Limb (tissue), 2 donors: Measurements from ENCODE around the gene SLC6A15.
A peak's percentile ranks its signal among the peaks of the same experiment; 100 is the strongest.

Source experiments
- DNase-seq, 2 donors: peaks; one replicate each; pipeline ENCODE4 v3.0.0-alpha.2; 2016; ENCODE audit errors: extremely low spot score in 2 of 2

Gene SLC6A15

DNA sequence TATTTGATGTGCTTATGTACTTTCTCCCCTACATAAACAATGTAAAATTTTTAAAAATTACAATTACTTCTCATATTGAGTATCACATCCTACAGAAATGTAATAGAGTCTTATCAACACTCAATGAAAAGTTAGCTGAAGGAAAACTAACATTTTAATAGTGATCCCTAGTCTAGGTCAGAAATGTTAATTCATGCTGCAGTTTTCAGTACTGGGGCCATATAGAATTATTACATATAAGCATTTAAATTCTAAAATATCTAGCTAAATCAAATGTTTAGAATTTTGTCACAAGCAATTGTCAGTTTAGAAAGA, 37.8 kb downstream of the SLC6A15 start:
- DNase-seq: no peak

DNA sequence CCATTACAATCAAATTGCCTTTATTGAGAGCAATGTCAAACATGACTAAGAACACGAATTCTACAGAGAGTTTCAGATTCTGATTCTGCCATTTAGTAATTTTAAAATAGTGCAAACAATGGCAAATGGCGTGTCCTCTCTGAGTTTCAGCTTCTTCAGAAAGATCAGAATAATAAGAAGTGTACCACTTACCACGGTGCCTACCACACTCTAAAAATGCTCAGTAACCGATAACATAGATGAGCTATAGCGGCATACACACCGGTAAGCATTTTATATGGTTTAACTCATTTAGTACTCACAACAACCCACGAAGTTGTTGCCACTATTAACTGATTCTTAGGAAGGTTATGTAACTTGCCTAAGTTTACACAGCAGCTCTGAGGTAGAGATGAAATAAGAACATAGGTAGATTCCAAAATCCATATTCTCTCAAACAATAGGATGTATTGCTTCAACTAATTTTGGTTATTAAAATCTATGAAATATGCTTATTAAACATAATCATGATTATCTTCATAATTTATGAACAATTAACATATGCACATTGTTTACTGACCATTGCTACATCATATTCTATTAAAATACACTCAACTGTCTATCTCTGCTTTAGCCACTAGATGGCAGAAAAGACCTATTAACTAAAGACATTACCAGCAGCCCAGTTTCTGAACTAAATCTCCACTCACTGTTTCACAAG, 38.3 kb downstream of the SLC6A15 start:
- peak in 1 of 2 donors; percentile 84 for DNase-seq

DNA sequence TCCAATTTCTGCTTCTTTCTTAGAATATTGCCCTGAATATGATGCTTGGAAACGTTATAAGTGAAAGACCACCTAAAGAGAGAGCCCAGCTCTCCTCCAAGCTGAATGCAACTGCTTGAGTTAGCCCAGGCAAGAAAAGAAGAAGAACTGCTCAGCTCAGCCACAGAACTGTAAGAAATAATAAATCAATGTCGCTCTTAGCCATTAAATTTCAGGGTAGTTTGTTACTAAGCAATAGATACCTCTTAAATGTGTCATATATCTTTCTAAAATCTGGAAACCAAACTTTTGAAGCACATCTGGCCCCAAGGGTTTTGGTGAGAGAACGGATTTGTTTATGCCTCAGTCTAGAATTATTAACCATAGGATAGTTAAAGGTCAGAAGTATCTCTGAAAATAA, 50.4 kb downstream of the SLC6A15 start:
- DNase-seq: no peak

DNA sequence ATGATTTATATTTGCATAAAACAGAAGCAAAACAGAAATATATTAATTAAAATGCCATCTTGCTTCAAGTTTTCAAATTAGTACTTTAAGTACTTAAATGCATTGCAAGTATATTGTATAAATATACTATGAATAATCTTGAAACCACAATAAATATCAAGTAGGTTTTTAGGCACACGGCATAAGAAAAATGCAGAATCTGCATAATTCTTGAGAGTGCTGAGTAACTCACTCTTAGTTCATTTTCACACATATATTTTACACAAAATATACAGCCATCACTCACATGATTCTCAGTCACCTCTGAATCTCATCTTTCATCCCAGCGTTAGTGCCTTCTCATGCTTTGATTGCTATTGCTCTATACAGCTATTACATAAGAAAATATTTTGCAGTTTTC, 51.9 kb downstream of the SLC6A15 start:
- no peak for DNase-seq

DNA sequence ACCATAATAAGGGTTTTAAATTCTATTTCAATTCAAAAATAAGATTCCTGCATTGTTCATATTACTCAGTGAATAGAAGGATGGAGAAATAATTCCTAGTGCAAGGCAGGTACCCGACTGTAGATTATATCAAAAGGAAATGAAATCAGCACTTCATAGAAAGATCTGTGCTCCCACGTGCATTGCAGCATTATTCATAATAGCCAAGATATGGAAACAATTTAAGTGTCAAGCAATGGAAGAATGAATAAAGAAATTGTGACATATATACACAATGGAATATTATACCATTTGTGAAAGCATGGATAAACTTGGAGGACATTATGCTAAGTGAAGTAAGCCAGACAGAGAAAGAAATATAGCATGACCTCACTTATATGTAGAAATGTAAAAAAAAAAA, 53.8 kb downstream of the SLC6A15 start:
- DNase-seq: no peak

DNA sequence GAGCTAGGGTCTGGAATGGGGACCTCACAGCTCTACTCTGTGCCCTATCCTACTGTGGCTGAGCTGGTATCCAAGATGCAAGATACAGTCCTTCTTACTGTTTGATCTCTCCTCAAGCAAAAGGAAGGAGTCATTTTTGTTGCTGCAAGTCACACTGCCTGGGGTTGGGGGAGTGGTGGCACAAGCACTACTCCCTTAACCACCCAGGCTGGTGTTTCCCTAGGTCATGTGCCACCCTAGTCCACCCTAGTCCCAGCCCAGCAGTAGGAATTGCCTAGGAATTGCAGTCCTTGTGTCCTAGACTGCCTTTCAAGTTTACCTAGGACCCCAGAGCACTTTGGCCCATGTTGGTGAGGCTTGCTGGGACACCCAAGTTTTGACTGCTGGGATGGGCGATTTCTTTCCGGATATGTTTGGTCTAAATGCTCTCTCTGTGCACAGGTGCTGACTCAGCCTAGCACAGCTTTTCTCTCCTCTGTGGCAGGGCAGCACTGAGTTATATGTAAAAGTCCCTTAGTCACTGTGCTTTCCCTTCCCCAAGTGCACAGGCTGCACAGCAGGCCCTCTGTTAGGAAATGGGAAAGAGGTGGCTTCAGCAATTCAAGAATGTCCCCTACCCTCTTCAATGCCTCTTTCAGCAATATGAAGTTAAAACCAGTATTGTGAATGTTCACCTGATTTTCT, 54.9 kb downstream of the SLC6A15 start:
- DNase-seq: no peak

DNA sequence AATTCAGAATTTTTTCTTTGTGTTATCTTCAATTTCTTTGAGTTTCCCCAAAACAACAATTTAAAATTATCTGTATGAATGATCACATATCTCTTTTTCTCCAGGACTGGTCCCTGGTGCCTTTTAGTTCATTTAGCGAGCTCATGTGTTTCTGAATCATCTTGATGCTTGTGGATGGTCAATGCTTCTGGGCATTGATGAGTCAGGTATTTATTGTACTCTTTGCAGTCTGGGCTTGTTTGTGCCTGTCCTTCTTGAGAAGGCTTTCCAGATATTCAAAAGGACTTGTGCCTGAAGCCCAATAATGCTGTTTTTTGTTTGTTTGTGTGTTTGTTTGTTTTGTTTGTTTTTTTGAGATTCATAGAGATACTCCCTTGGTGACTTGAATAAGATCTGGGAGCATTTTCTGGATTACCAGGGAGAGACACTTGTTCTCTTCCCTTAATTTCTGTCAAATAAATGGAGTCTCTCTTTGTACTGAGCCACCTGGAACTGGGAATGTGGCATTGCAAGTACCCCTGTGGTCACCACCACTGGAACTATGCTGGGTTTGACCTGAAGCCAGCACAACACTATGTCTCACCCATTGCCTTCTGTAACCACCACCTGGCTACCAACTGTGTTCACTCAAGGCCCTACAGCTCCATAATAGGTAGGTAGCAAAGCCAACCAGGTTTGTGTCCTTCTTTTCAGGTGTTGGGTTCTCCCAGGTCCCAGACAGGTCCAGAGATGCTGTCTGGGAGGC, 56.3 kb downstream of the SLC6A15 start:
- no peak for DNase-seq

DNA sequence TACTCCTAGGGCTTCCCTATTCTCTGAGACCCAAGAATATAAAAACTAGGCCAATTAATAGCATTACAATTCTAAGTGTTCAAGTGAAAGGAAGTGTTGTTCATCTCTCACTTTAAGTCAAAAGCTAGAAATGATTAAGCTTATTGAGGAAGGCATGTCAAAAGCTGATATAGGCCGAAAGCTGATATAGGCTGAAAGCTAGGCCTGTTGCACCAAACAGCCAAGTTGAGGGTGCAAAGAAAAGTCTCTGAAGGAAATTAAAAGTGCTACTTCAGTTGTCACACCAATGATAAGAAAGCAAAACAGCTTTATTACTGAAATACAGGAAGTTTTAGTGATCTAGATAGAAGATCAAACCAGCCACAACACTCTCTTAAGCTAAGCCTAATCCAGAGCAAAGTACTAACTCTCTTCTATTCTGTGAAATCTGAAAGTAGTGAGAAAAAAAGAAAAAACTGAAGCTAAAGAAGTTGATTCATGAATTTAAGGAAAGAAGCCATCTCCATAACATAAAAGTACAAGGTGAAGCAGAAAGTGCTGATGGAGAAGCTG, 68.9 kb downstream of the SLC6A15 start:
- no peak for DNase-seq

DNA sequence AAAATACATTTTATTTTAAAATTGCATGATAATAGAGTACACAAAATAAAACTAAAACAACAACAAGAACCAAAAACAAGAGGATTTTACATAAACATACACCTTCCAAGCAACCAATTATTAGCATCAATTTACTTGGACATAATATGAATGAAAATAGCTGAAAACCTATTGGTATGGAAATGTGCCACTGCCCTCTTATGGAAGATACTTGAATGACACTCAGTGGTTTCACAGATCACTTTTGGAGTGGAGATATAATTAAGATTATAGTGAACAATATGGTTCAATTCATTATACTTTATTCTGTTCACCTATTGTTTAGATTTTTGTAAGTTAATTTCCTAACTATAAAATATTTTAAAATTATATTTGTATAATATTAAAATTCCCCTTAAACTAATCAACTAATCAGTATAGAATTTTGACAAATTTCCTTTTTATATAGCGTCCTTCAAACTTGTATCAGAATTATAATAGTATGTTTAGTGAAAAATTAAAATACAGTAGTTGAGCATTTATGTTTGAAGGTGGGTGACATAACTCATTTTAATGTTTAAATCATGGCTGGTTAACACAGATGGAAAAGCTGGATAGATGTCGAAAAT, 70.1 kb downstream of the SLC6A15 start:
- DNase-seq: peak in 1 of 2 donors; percentile 79

DNA sequence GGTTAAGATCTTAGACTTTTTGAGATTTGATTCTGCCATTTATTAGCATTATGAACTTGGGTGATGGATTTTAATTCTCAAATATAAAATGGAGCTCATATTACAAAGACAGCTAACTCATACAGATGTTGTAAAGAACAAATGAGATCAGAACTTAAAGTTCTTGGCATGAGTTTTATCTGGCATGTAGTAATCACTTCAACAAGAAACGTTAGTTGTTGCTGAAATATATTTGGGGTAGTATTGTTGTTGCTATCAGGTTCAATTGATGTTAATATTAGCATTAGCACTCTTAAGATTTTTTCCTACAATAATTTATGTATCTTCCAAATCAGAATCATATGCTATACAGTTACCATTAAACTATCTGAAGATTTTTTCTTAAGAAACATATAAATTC, 71.0 kb downstream of the SLC6A15 start:
- no peak for DNase-seq

DNA sequence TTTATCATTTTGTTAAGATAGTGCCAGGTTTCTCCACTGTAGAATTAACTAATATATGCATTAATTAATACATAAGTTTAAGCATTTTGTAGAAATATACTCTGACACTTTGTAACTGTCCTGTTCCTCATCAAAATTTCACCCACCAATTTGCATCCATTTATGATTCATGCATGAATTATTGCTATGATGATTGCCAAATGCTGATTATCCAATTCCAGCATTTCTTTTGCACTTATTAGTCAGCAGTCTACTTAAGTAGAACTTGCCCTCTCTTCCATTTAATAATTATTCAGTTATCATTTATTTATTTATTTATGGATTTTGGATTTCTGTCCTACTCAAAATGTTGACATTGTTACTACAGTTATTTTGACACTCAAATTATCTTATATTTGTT, 72.2 kb downstream of the SLC6A15 start:
- DNase-seq: no peak

DNA sequence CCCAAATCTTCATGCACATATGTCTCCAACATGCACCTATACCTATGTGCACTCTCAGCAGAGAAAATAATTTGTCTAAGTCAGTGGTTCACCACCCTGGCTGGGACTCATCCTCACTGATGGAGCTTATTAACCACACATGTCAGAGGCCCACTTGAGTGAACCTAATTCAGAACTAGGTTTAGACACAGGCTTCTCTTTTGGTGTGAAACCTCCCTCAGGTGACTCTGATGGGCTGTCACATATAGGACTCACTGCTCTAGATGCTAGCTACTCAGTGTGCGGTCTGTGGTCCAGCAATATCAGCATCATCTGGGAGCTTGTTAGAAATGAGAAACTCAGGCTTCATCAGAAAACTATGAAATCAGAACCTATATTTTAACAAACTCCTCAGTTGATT, 85.7 kb downstream of the SLC6A15 start:
- DNase-seq: no peak

DNA sequence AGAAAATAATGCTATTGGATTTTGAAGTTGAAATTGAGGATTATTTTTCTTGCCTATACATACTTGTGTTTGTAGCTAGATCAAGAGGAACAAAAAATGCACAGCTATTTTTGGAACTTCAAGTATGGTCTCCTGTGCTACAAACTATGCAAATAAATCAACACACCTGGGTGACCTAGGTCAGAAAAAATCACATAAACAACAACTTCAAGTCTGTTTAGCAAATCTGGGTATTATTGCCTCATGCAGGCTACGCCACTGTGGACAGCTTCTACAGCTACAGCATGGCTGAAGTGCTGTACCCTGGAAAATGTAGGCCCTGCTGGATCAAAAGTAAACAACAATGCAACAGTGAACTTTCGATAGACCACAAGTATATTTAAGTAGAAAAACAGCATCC, 87.5 kb downstream of the SLC6A15 start:
- DNase-seq: no peak

DNA sequence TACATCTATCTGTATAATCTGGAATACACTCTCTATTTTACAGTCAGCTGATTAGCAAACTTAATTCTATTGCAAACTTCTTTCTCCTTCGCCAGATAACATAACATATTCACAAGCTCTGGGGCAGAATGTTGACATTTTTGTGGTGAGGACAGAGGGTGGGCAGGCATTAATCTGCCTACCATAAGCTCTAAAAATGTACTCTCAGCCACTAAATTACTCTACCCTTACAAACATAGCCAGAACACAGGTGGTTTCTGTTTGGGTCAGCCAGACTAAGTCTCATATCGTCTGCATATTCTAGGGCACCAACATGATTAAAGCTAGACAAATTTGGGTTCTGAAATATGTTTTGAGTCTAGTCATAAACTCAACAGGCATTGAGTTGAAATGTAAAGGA, 90.1 kb downstream of the SLC6A15 start:
- no peak for DNase-seq

DNA sequence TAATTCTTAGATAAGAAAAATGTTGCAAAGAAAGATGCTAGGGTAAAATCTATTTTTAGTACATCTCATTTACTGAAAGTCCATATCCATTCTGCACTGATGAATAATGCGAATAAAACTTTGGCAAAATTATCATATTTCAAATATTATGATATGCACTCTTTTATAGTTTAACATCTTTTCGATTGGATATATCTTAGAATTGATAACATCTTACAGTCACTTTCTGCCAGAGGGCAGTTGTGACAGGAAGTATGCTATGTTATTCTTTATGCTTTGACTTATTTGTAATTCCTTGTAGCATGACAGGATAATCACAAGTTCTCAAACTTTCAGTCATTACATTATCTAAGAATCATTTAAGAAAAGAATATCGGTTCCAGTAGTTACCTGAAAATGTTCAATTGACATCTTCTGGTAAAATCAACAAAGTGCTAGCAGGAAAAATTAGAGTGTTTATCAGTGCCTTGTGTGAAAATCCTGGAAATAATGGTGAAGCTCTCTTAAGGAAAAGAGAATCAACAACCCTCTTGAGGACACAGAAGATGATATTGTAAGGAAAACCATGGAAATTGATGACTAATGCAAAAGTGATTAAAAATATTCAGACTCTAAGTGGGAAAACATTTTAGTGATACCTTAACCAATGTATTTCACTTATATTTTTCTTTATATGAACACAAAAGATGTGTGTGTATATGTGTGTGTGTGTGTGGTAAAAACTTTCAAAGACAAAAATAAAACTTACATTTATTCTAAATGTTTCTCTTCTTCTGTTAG, 95.5 kb downstream of the SLC6A15 start:
- no peak for DNase-seq

DNA sequence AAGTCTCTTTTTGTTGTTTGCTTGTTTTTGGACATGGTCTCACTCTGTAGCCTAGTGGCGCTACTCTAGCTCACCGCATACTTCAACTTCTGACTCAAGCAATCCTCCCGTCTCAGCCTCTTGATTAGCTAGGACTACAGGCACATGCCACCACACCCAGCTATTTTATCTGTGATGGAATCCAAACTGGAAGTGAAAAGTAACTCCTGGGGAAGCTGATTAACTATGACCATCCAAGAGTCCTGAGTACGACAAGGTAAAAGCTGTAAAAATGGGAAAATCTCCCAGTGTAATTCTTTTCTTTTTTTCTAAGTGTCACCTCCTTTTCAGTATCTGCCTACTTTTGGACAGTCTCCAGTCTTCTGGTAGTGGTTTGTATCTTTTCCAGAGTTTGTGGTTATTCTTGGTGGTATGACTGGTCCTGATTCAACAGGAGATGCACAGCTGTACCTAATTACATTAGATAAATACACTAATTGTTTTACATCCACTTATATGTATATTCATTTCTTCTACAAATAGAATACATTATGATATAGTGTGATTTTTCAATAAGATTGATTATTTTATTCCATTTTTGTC, 97.8 kb downstream of the SLC6A15 start:
- DNase-seq: no peak

DNA sequence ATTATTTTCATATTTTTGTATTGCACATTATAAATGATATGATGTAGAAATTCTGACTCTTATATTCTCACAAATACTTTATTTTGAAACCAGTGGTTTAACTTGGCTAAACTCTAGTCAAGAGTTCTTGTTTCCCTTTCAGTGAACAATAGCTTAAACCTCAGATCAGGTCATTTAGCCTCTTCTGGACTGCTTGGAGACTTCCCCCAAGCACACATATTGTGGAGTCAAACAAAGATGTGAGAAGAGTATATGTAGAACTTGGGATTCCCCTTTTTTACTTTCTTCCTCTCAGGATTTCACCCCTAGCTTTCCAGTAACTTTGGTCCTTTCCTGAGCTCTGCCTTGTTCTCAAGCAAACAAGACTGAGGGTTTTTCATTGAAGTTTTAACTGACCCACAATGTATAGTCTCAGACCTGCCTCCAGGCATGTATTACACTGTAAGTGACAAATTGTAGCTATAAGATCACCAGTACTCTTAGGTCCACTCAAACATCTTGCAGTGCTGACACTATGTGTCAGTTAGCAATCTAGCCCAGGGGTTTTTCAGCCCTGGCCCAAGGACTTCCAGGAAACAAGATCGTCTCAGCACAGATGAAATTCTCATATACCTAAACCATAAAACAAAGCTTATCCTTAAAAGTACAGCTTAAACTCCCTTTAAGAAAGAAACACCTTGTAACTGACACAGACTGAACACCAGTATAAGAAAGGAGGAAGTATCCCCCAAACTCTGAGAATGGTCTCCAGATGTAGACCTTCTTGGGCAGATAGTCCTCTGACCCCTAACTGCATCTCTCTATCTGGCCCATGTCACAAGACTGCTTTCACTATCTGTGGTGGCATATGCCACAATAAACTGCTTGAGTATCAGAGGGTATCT, 98.6 kb downstream of the SLC6A15 start:
- DNase-seq: no peak

DNA sequence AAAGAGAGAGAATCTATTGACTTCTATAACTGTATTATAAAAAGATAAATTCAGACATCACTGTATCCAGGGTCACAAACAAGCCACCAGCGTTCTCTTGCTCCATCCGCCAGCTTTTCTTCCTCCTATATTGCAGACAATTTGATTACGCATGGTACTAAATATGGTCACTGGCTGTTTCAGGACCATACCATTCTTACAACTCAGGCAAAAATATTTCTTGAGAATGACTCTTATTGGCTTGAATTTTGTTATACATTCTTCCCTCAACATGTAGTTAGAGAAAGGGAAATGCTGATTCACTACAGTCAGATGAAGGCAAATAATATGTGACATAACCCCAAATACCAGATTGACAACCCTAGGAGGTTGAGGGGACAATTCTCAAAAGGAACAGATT, 101.3 kb downstream of the SLC6A15 start:
- no peak for DNase-seq

DNA sequence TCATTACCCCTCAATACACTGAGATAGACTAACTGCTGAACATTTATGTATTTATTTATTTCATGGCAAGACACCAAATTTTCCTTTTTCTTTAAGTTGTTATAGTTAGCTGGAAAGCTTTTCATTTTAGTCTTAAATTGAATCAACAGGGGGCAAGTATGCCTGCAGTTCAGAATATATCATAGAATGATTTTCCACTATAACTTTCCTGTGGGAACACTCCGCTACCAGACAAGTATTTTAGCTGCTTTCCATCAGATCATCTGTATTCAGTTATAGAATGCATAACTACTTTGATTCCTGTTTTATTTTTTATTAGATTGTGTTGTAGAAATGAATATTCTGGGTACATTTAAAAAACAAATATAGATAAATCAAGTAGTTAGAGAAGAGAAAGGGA, 102.0 kb downstream of the SLC6A15 start:
- peak in 1 of 2 donors; percentile 36 for DNase-seq
